Heart left ventricle (tissue), 13 donors: ENCODE data around the gene ODF2L.

Experiments
- POLR2A ChIP-seq, 2 donors: fragments of 450-650 bp; IDR thresholded peaks; one replicate each; pipeline ENCODE4 v1.6.1; 2017; ENCODE audit warnings: antibody characterized with exemption in 2 of 2, mild to moderate bottlenecking in 2 of 2, moderate library complexity in 2 of 2
- TF ChIP-seq, protein P1 (sequence below), 12 donors: fragments of 200-600 bp; sonication (generic) in 4 of 12; IDR thresholded peaks; one replicate each; pipeline versions ENCODE4 v1.5.0 to v1.8.0; 2018 to 2022; ENCODE audit warnings: antibody characterized with exemption in 12 of 12, mild to moderate bottlenecking in 5 of 12
- donor health status: ischemic (EF 13 %, LVEDD 7.1; RV severe dilation, severe dysfunction).
- donor health status: DM: no; HTN: yes; CAD: no.
- donor health status: DM: no; HTN: no; CAD: no.
- donor health status: ischemic (EF 25% LVEDD 6.9; RV normal size, moderate dysfunction).
- donor health status: ischemic (EF 25% LVEDD 5.7; RV mildly dilated, moderate dysfunction).
- donor health status: ischemic (EF 35%, LVEDD 5.7; RV mildly dilated, moderate dysfunction).
- donor health status: nonischemic (EF 11% LVEDD 7.7; RV severe dilation, severe dysfunction).
- donor health status: DM: yes; HTN: yes; CAD: no.
- donor health status: PGD.
- donor health status: ischemic (EF 29% LVEDD 5.4; RV normal size, mild dysfunction).
- donor health status: nonischemic (EF 23%, LVEDD 6.1; RV moderate dilation, normal function).

DNA sequence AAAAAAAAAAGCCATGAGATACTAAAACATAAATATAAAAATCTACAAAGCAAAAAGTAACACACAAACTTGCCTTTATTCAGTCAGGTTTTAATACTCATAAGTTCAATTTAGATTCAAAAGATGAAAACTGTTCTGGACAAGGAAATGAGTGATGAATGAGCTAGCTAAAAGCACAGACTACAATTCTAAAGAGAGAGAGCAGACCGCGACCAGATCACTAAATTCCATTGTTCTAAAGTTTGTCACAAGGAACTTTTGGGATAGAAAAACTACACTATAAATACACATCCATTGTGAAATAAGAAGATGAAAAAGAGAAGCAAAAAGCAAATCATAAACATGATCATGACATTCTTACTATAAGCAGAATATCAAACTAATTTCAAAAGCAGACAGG lies 1.7 kb downstream of the ODF2L start:
- TF ChIP-seq, protein P1, sequence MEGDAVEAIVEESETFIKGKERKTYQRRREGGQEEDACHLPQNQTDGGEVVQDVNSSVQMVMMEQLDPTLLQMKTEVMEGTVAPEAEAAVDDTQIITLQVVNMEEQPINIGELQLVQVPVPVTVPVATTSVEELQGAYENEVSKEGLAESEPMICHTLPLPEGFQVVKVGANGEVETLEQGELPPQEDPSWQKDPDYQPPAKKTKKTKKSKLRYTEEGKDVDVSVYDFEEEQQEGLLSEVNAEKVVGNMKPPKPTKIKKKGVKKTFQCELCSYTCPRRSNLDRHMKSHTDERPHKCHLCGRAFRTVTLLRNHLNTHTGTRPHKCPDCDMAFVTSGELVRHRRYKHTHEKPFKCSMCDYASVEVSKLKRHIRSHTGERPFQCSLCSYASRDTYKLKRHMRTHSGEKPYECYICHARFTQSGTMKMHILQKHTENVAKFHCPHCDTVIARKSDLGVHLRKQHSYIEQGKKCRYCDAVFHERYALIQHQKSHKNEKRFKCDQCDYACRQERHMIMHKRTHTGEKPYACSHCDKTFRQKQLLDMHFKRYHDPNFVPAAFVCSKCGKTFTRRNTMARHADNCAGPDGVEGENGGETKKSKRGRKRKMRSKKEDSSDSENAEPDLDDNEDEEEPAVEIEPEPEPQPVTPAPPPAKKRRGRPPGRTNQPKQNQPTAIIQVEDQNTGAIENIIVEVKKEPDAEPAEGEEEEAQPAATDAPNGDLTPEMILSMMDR (IDR thresholded peaks at IDR 0.05): no peak
- TF ChIP-seq POLR2A (IDR thresholded peaks at IDR 0.05): no peak
